ENCODE results near the gene JRKL. TPM values are rescaled to one million over a fixed set of nuclear protein-coding genes. Genes with fewer than 3 reads are reported as not detected.

JRKL gene
- 10.0 and 13.4 TPM in 2 replicates for total RNA-seq

GRCh38 chr11:96389720-96390487 lies at the start of gene JRKL, which contains the start of gene CCDC82:
Gene JRKL (plus strand): TSS chr11:96390013. CDS start chr11:96390650, 637 bp downstream.
Gene CCDC82 (minus strand): TSS chr11:96389912. CDS start chr11:96384747, 5,165 bp downstream.

DNA sequence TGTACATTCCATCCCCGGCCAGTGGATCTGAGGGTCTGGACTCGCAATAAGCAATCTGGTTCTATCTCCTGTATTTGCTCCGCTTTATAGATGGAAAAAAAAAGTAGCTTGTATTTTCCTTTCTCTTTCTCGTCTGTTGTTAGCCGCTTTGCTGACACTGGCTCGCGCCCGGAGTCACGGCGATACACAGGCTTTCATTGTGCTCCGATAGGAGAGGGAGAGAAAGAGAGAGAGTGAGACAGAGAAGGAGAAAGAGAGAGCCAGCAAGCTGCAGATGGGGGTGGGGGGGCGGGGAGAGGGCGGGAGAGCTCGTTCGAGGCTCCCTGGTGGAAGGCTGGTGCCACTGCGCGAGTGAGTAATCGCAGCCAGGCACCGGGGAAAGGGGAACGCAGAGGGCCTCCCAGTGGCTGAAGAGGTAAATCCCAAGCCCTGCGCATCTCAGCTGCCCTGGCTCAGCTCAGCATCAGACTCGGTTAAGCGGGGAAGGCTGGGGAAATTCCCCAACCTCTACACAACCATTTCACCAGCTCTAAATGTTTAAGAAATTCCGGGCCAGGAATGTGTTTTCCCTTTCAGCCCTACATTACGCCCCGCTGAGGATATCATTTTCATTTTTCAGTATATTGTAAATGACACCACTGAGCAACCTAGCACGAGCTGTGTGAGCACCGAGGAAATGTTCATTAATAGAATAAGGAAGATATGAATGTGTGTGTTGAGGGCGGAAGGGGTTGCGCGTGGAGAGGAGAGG lies 46.7 kb upstream of the JRKL start, which contains the start of gene MAML2:
TSS of gene MAML2 (minus strand) at position 235 of the 751 bp plus-strand sequence. CDS start 1,300 bp downstream, outside the sequence.

Other genes with a start within 250 kb of the JRKL start
- 7.5 and 10.1 TPM in 2 replicates for gene MAML2, start 46.8 kb upstream of the JRKL start, total RNA-seq
- gene CCDC82, start 101 bp upstream of the JRKL start, total RNA-seq, result 14.8 and 19.1 TPM in 2 replicates

All from aortic smooth muscle cell (primary cell).